ENCODE data around the gene PRKAR2B.
A peak's percentile ranks its signal among the peaks of the same experiment; 100 is the strongest.

PRKAR2B gene

DNA sequence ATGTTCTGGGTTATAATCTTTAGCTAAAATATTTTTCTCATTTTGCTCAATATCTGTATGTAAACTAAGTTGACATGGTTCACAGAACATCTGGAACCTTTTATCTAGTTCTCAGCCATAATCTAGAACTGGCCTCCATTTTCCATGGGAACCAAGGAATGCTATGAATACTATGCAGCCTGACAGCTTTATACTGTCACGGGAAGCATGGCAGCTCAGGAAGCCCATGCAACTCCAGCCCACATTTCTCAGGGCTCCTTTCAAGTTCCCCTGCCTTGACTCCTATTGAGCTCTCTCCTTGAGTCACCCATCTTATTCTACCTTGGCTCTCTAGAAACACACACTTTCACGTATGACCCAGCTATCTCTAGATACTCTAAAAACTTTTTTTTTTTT, 36.6 kb upstream of the PRKAR2B start:
- Histone ChIP-seq H2BK120ac (ENCODE audit: low read depth, low read length) (no peak overlapping the region), H3K18ac (ENCODE audit: low read length) (no peak overlapping the region), H3K9ac (ENCODE audit: low read depth, low read length, poor library complexity) (no peak overlapping the region), H3K23ac (ENCODE audit: low read depth, low read length, poor library complexity) (no peak overlapping the region), H3K27ac (replicated peaks; ENCODE audit: low read length) (no peak overlapping the region), H2BK5ac (ENCODE audit: low read length) (no peak overlapping the region), H2AK5ac (ENCODE audit: low read depth, low read length) (no peak overlapping the region), H3K27me3 (ENCODE audit: control insufficient read depth in 3 of 3, insufficient read depth in 3 of 3, low read depth in 1 of 3, low read length in 3 of 3) (no peaks in the 10 kb centered on the region), H3K79me1 (ENCODE audit: low read depth, low read length) (no peaks in the 10 kb centered on the region), H2BK12ac (ENCODE audit: low read length) (no peak overlapping the region), H2AFZ (ENCODE audit: low read length) (no peak overlapping the region), H3K4me3 (ENCODE audit: low read length in 2 of 2) (no peak overlapping the region), H3K4ac (ENCODE audit: low read length) (no peak overlapping the region), H3K14ac (ENCODE audit: low read length) (no peak overlapping the region), H3K36me3 (replicated peaks in 1 of 2; ENCODE audit: control insufficient read depth in 2 of 2, insufficient read depth in 2 of 2, low read length in 2 of 2) (no peaks in the 10 kb centered on the region), H3K9me3 (replicated peaks in 1 of 2; ENCODE audit: control insufficient read depth in 2 of 2, insufficient read depth in 1 of 2, low read depth in 1 of 2, low read length in 2 of 2) (no peaks in the 10 kb centered on the region), H2BK15ac (ENCODE audit: low read length) (no peak overlapping the region), H3K4me1 (ENCODE audit: control insufficient read depth in 2 of 2, insufficient read depth in 1 of 2, low read depth in 1 of 2, low read length in 2 of 2) (no peaks in the 10 kb centered on the region), H3K4me2 (ENCODE audit: insufficient read depth, low read length, poor library complexity, severe bottlenecking) (no peak overlapping the region), H4K8ac (ENCODE audit: low read depth, low read length) (no peak overlapping the region), H4K91ac (ENCODE audit: low read depth, low read length, poor library complexity) (no peak overlapping the region)
- no CpG with 5 or more reads among the region's 2 CpGs for WGBS, 2 donors (ENCODE audit: extremely low coverage in 2 of 2, insufficient read length in 2 of 2, insufficient replicate concordance in 1 of 2)
- no peak for DNase-seq (ENCODE audit: low spot score)

DNA sequence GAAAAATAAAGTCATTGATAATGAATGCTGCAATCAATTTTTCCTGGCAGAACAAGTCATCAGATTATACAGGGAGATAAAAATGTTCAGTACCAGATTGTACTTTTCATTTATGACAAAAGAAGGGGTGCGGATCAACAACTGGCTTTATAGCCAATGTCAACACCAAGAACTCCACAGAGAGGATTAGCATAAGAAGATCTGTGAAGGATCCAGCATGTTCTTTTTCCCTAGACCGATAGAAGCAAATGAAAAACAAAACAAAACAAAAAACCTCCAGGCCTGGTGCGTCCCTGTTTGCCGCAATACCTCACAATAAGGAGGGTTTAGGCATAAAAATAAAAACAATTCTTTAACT, 34.7 kb upstream of the PRKAR2B start:
- no peak overlapping the region for H3K27ac ChIP-seq (replicated peaks; ENCODE audit: low read length)
- no peak overlapping the region for H3K23ac ChIP-seq (ENCODE audit: low read depth, low read length, poor library complexity)
- H2AK5ac ChIP-seq (ENCODE audit: low read depth, low read length): no peak overlapping the region
- no CpG with 5 or more reads among the region's 4 CpGs for WGBS, 2 donors (ENCODE audit: extremely low coverage in 2 of 2, insufficient read length in 2 of 2, insufficient replicate concordance in 1 of 2)
- H4K91ac ChIP-seq (ENCODE audit: low read depth, low read length, poor library complexity): no peak overlapping the region
- peaks cover 0 to 2% of the 10 kb centered on the region in 2 donors for H3K4me1 ChIP-seq (ENCODE audit: control insufficient read depth in 2 of 2, insufficient read depth in 1 of 2, low read depth in 1 of 2, low read length in 2 of 2)
- no peaks in the 10 kb centered on the region for H3K36me3 ChIP-seq (replicated peaks in 1 of 2; ENCODE audit: control insufficient read depth in 2 of 2, insufficient read depth in 2 of 2, low read length in 2 of 2)
- H3K27me3 ChIP-seq (ENCODE audit: control insufficient read depth in 3 of 3, insufficient read depth in 3 of 3, low read depth in 1 of 3, low read length in 3 of 3): no peaks in the 10 kb centered on the region
- no peak overlapping the region for H4K8ac ChIP-seq (ENCODE audit: low read depth, low read length)
- no peak overlapping the region for H3K4ac ChIP-seq (ENCODE audit: low read length)
- no peak overlapping the region for H3K4me2 ChIP-seq (ENCODE audit: insufficient read depth, low read length, poor library complexity, severe bottlenecking)
- no peak overlapping the region for H3K18ac ChIP-seq (ENCODE audit: low read length)
- no peak overlapping the region for H3K4me3 ChIP-seq (ENCODE audit: low read length in 2 of 2)
- H3K14ac ChIP-seq (ENCODE audit: low read length): no peak overlapping the region
- no peak overlapping the region for H2BK15ac ChIP-seq (ENCODE audit: low read length)
- H3K79me1 ChIP-seq (ENCODE audit: low read depth, low read length): no peaks in the 10 kb centered on the region
- H2BK120ac ChIP-seq (ENCODE audit: low read depth, low read length): no peak overlapping the region
- H2BK5ac ChIP-seq (ENCODE audit: low read length): no peak overlapping the region
- H3K9ac ChIP-seq (ENCODE audit: low read depth, low read length, poor library complexity): no peak overlapping the region
- no peak for DNase-seq (ENCODE audit: low spot score)
- no peaks in the 10 kb centered on the region for H3K9me3 ChIP-seq (replicated peaks in 1 of 2; ENCODE audit: control insufficient read depth in 2 of 2, insufficient read depth in 1 of 2, low read depth in 1 of 2, low read length in 2 of 2)
- H2AFZ ChIP-seq (ENCODE audit: low read length): no peak overlapping the region
- no peak overlapping the region for H2BK12ac ChIP-seq (ENCODE audit: low read length)

GRCh38 chr7:107012691-107013090, 31.8 kb upstream of the PRKAR2B start:
- Histone ChIP-seq H3K9ac (ENCODE audit: low read depth, low read length, poor library complexity) (no peak overlapping the region), H3K4me1 (ENCODE audit: control insufficient read depth in 2 of 2, insufficient read depth in 1 of 2, low read depth in 1 of 2, low read length in 2 of 2) (peaks cover 0 to 2% of the 10 kb centered on the region in 2 donors), H3K9me3 (replicated peaks in 1 of 2; ENCODE audit: control insufficient read depth in 2 of 2, insufficient read depth in 1 of 2, low read depth in 1 of 2, low read length in 2 of 2) (no peaks in the 10 kb centered on the region), H3K23ac (ENCODE audit: low read depth, low read length, poor library complexity) (no peak overlapping the region), H2BK15ac (ENCODE audit: low read length) (no peak overlapping the region), H2BK5ac (ENCODE audit: low read length) (no peak overlapping the region), H3K14ac (ENCODE audit: low read length) (no peak overlapping the region), H3K18ac (ENCODE audit: low read length) (no peak overlapping the region), H3K4ac (ENCODE audit: low read length) (no peak overlapping the region), H2BK12ac (ENCODE audit: low read length) (no peak overlapping the region), H3K27ac (replicated peaks; ENCODE audit: low read length) (no peak overlapping the region), H3K27me3 (ENCODE audit: control insufficient read depth in 3 of 3, insufficient read depth in 3 of 3, low read depth in 1 of 3, low read length in 3 of 3) (peaks cover 0 to 5% (median 0%) of the 10 kb centered on the region in 3 experiments), H3K4me2 (ENCODE audit: insufficient read depth, low read length, poor library complexity, severe bottlenecking) (no peak overlapping the region), H2AFZ (ENCODE audit: low read length) (no peak overlapping the region), H3K36me3 (replicated peaks in 1 of 2; ENCODE audit: control insufficient read depth in 2 of 2, insufficient read depth in 2 of 2, low read length in 2 of 2) (no peaks in the 10 kb centered on the region), H3K79me1 (ENCODE audit: low read depth, low read length) (no peaks in the 10 kb centered on the region), H4K8ac (ENCODE audit: low read depth, low read length) (no peak overlapping the region), H2BK120ac (ENCODE audit: low read depth, low read length) (no peak overlapping the region), H3K4me3 (ENCODE audit: low read length in 2 of 2) (no peak overlapping the region), H4K91ac (ENCODE audit: low read depth, low read length, poor library complexity) (no peak overlapping the region), H2AK5ac (ENCODE audit: low read depth, low read length) (no peak overlapping the region)
- no CpG with 5 or more reads among the region's 6 CpGs for WGBS, 2 donors (ENCODE audit: extremely low coverage in 2 of 2, insufficient read length in 2 of 2, insufficient replicate concordance in 1 of 2)
- DNase-seq (ENCODE audit: low spot score): no peak

GRCh38 chr7:107014387-107015023, 30.0 kb upstream of the PRKAR2B start:
- Histone ChIP-seq H3K27ac (replicated peaks; ENCODE audit: low read length) (no peak overlapping the region), H2BK12ac (ENCODE audit: low read length) (no peak overlapping the region), H2AK5ac (ENCODE audit: low read depth, low read length) (no peak overlapping the region), H3K23ac (ENCODE audit: low read depth, low read length, poor library complexity) (no peak overlapping the region), H3K4me3 (ENCODE audit: low read length in 2 of 2) (no peak overlapping the region), H3K4me2 (ENCODE audit: insufficient read depth, low read length, poor library complexity, severe bottlenecking) (no peak overlapping the region), H3K27me3 (ENCODE audit: control insufficient read depth in 3 of 3, insufficient read depth in 3 of 3, low read depth in 1 of 3, low read length in 3 of 3) (peaks cover 0 to 5% (median 0%) of the 10 kb centered on the region in 3 experiments), H3K4me1 (ENCODE audit: control insufficient read depth in 2 of 2, insufficient read depth in 1 of 2, low read depth in 1 of 2, low read length in 2 of 2) (peaks cover 0 to 2% of the 10 kb centered on the region in 2 donors), H3K36me3 (replicated peaks in 1 of 2; ENCODE audit: control insufficient read depth in 2 of 2, insufficient read depth in 2 of 2, low read length in 2 of 2) (no peaks in the 10 kb centered on the region), H2AFZ (ENCODE audit: low read length) (peak overlapping the region; percentile 47), H3K4ac (ENCODE audit: low read length) (no peak overlapping the region), H3K18ac (ENCODE audit: low read length) (no peak overlapping the region), H3K14ac (ENCODE audit: low read length) (no peak overlapping the region), H3K9me3 (replicated peaks in 1 of 2; ENCODE audit: control insufficient read depth in 2 of 2, insufficient read depth in 1 of 2, low read depth in 1 of 2, low read length in 2 of 2) (peaks cover 0 to 2% of the 10 kb centered on the region in 2 donors), H2BK5ac (ENCODE audit: low read length) (no peak overlapping the region), H4K91ac (ENCODE audit: low read depth, low read length, poor library complexity) (no peak overlapping the region), H2BK15ac (ENCODE audit: low read length) (no peak overlapping the region), H2BK120ac (ENCODE audit: low read depth, low read length) (no peak overlapping the region), H4K8ac (ENCODE audit: low read depth, low read length) (no peak overlapping the region), H3K9ac (ENCODE audit: low read depth, low read length, poor library complexity) (no peak overlapping the region), H3K79me1 (ENCODE audit: low read depth, low read length) (no peaks in the 10 kb centered on the region)
- no peak for DNase-seq (ENCODE audit: low spot score)
- no CpG with 5 or more reads among the region's 7 CpGs for whole genome bisulfite sequencing, 2 donors (ENCODE audit: extremely low coverage in 2 of 2, insufficient read length in 2 of 2, insufficient replicate concordance in 1 of 2)
